ENCODE data around the gene DNASE1L3.

GRCh38 chr3:58153371-58153770 is 57.4 kb downstream of the DNASE1L3 start:
- TF ChIP-seq JUN (IDR thresholded peaks at IDR 0.05; ENCODE audit: borderline replicate concordance, insufficient read depth, insufficient read length, low read depth), result no peak
- TF ChIP-seq CTCF (IDR thresholded peaks at IDR 0.05; ENCODE audit: extremely low read depth in 1 of 2, insufficient read depth in 1 of 2, low read depth in 1 of 2, low read length in 2 of 2), result no peak
- TF ChIP-seq POLR2A (IDR thresholded peaks at IDR 0.05; ENCODE audit: low read depth, low read length), result no peak
- TF ChIP-seq EZH2 (IDR thresholded peaks at IDR 0.05; ENCODE audit: borderline replicate concordance, low read depth, low read length, severe bottlenecking), result no peak
- TF ChIP-seq MAX (IDR thresholded peaks at IDR 0.05; ENCODE audit: insufficient read depth, insufficient read length), result no peak
- TF ChIP-seq POLR2AphosphoS5 (IDR thresholded peaks at IDR 0.05; ENCODE audit: insufficient read depth, low read depth, low read length), result no peak
- no peak for TF ChIP-seq GATA2 (IDR thresholded peaks at IDR 0.05; ENCODE audit: insufficient read depth, insufficient read length, low read depth, low read length)

Data from endothelial cell of umbilical vein (primary cell).